Endothelial cell of umbilical vein (primary cell): ENCODE data around the gene OOSP4B. TPM values are rescaled to one million over a fixed set of nuclear protein-coding genes. Genes with fewer than 3 reads are reported as not detected.
A peak's percentile ranks its signal among the peaks of the same experiment; 100 is the strongest.

Source experiments
- Bru-seq: library from RNA; stranded (reverse); fragments of 400-500 nt; gene quantifications from one replicate; lab custom pipeline; 2021; lab: Mats Ljungman, UMichigan
- BruChase-seq, 2 experiments: library from RNA; stranded (reverse); fragments of 400-500 nt; gene quantifications; one replicate each; lab custom pipeline; 2021; lab: Mats Ljungman, UMichigan
- BruUV-seq: library from RNA; stranded (reverse); fragments of 400-500 nt; replicated peaks from 2 replicates; lab custom pipeline; 2021; lab: Mats Ljungman, UMichigan
- CTCF ChIA-PET: fragments of 300-600, 350-600 bp; sonication (Branson Sonifier 250); formaldehyde crosslinking; loops from one replicate; lab custom pipeline; 2021; ENCODE audit warnings: antibody characterized with exemption, inconsistent platforms; lab: Charles Lee
- POLR2A ChIA-PET: fragments of 300-600, 350-600 bp; sonication (Branson Sonifier 250); formaldehyde crosslinking; loops from one replicate; lab custom pipeline; 2021; ENCODE audit warnings: antibody characterized with exemption, inconsistent platforms; lab: Charles Lee
- DNase-seq: peaks from one replicate; pipeline ENCODE4 v3.0.0-alpha.2; 2011; ENCODE audit warnings: low read depth, low spot score
- FAIRE-seq: peaks from 2 replicates; lab custom pipeline; 2011; peaks lifted over from hg19 to GRCh38; lab: Jason Lieb, UNC
- H2AFZ ChIP-seq: 2 replicates; pipeline ENCODE4 v1.6.0; 2012; ENCODE audit warnings: low read depth, low read length, control low read depth, inconsistent platforms
- H3K27ac ChIP-seq: 2 replicates; pipeline ENCODE4 v1.5.1; 2011; ENCODE audit warnings: low read depth, mild to moderate bottlenecking, control low read depth, low read length, moderate library complexity; ENCODE audit not compliant: insufficient read depth
- H3K27me3 ChIP-seq, 2 experiments: 2 replicates each; pipeline versions ENCODE4 v1.6.0 to v1.6.1; 2011; ENCODE audit warnings: low read length in 2 of 2, mixed read lengths in 1 of 2; ENCODE audit not compliant: control insufficient read depth in 2 of 2, insufficient read depth in 2 of 2
- H3K36me3 ChIP-seq, 2 experiments: 2 replicates in 1 of 2; 3 replicates in 1 of 2; pipeline ENCODE4 v1.5.1; 2011; ENCODE audit warnings: low read length in 2 of 2, mild to moderate bottlenecking in 1 of 2, moderate library complexity in 1 of 2; ENCODE audit not compliant: control insufficient read depth in 2 of 2, insufficient read depth in 2 of 2; ENCODE audit errors: extremely low read depth in 1 of 2
- H3K4me1 ChIP-seq: 3 replicates; pipeline ENCODE4 v1.5.1; 2011; ENCODE audit warnings: mild to moderate bottlenecking, low read length; ENCODE audit not compliant: control insufficient read depth, insufficient read depth; ENCODE audit errors: extremely low read depth
- H3K4me2 ChIP-seq: 2 replicates; pipeline ENCODE4 v1.6.1; 2011; ENCODE audit warnings: low read length, control low read depth, mixed read lengths; ENCODE audit not compliant: insufficient read depth
- H3K4me3 ChIP-seq, 3 experiments: fragments of 200-600 bp in 1 of 3; sonication (generic), shearing (Covaris generic) in 1 of 3; replicated peaks in 1 of 3; 2 replicates each; pipeline ENCODE4 v1.5.1; 2011 to 2016; ENCODE audit warnings: control low read depth in 3 of 3, low read length in 3 of 3, mild to moderate bottlenecking in 2 of 3, inconsistent platforms in 1 of 3, low read depth in 1 of 3, moderate library complexity in 1 of 3; ENCODE audit not compliant: insufficient read depth in 1 of 3
- H3K79me2 ChIP-seq: 2 replicates; pipeline ENCODE4 v1.6.0; 2012; ENCODE audit warnings: low read length, inconsistent platforms; ENCODE audit not compliant: control insufficient read depth, insufficient read depth
- H3K9ac ChIP-seq: replicated peaks from 2 replicates; pipeline ENCODE3; 2011; ENCODE audit warnings: low read length, control low read depth; ENCODE audit not compliant: insufficient read depth; ENCODE audit errors: extremely low read depth
- H3K9me1 ChIP-seq: replicated peaks from 3 replicates; pipeline ENCODE4 v1.6.0; 2011; ENCODE audit warnings: mild to moderate bottlenecking, low read length; ENCODE audit not compliant: control insufficient read depth, insufficient read depth; ENCODE audit errors: extremely low read depth
- H3K9me3 ChIP-seq: replicated peaks from 2 replicates; pipeline ENCODE4 v1.5.1; 2012; ENCODE audit warnings: low read length, inconsistent platforms; ENCODE audit not compliant: control insufficient read depth, insufficient read depth
- H4K20me1 ChIP-seq: replicated peaks from 2 replicates; pipeline ENCODE3; 2011; ENCODE audit warnings: mild to moderate bottlenecking, low read length; ENCODE audit not compliant: control insufficient read depth, insufficient read depth; ENCODE audit errors: extremely low read depth
- EZH2 ChIP-seq: IDR thresholded peaks from 2 replicates; pipeline ENCODE4 v1.6.1; 2012; ENCODE audit warnings: borderline replicate concordance, low read depth, mild to moderate bottlenecking, moderate library complexity, low read length, inconsistent platforms; ENCODE audit not compliant: severe bottlenecking
- FOS ChIP-seq: IDR thresholded peaks from 2 replicates; pipeline ENCODE4 v1.6.1; 2011; ENCODE audit warnings: mild to moderate bottlenecking, low read length, moderate library complexity, borderline replicate concordance; ENCODE audit not compliant: insufficient read depth
- GATA2 ChIP-seq: IDR thresholded peaks from 2 replicates; pipeline ENCODE4 v1.7.0; 2011; ENCODE audit warnings: low read depth, mild to moderate bottlenecking, moderate library complexity, mixed read lengths, low read length; ENCODE audit not compliant: insufficient read length, insufficient read depth
- JUN ChIP-seq: IDR thresholded peaks from 2 replicates; pipeline ENCODE4 v1.6.1; 2011; ENCODE audit warnings: borderline replicate concordance, low read depth; ENCODE audit not compliant: insufficient read length, insufficient read depth
- MYC ChIP-seq: IDR thresholded peaks from one replicate; pipeline ENCODE4 v1.6.1; 2011; ENCODE audit warnings: mild to moderate bottlenecking, low read depth, low read length
- POLR2A ChIP-seq: IDR thresholded peaks from 2 replicates; pipeline ENCODE4 v1.6.1; 2012; ENCODE audit warnings: low read depth, mild to moderate bottlenecking, control low read depth, low read length
- POLR2AphosphoS5 ChIP-seq: IDR thresholded peaks from 2 replicates; pipeline ENCODE4 v1.6.1; 2012; ENCODE audit warnings: low read depth, mild to moderate bottlenecking, control low read depth, low read length, moderate library complexity; ENCODE audit not compliant: insufficient read depth
- dilution Hi-C: fragments of 300-500 bp; cut with MboI; formaldehyde crosslinking; loops from one replicate; pipeline ENCODE4 v1.15.0; 2019; ENCODE audit warnings: low sequenced_read_pairs; ENCODE audit not compliant: extremely low pct_ligation_motif_present
- intact Hi-C: fragments of 100-400 bp; cut with micrococcal nuclease; formaldehyde crosslinking; loops from one replicate; pipeline ENCODE4 v1.10.0; 2022
- long read RNA-seq: library from polyadenylated mRNA; stranded (forward); transcript quantifications from one replicate; pipeline ENCODE4 v2.0.0, GENCODE V29; 2021
- polyA minus RNA-seq, 3 experiments: library from RNA; depleted of rRNA, polyadenylated mRNA; stranded (reverse); fragments of >200 nt; gene quantifications; 1 replicate in 1 of 3; 2 replicates in 2 of 3; pipeline ENCODE4 v1.2.3, GENCODE V29; 2011
- polyA plus RNA-seq, 4 experiments: library from polyadenylated mRNA; depleted of rRNA in 3 of 4; stranded (reverse) in 3 of 4; unstranded in 1 of 4; fragments of >200 nt; gene quantifications; 2 replicates each; pipeline versions ENCODE4 v1.2.1 to v1.2.3, GENCODE V29; 2011 to 2012; ENCODE audit warnings: missing spikeins in 1 of 4
- total RNA-seq: library from RNA; stranded (reverse); gene quantifications from 2 replicates; pipeline ENCODE4 v1.2.3, GENCODE V29; 2021
- TF ChIP-seq, protein P1 (sequence below): IDR thresholded peaks from 2 replicates; pipeline ENCODE4 v1.6.1; 2011; ENCODE audit not compliant: insufficient read depth, insufficient read length
- TF ChIP-seq, protein P2 (sequence below), 2 donors: IDR thresholded peaks; 1 replicate in 1 of 2; 2 replicates in 1 of 2; pipeline ENCODE4 v1.5.1; 2011; ENCODE audit warnings: low read length in 2 of 2, mild to moderate bottlenecking in 2 of 2, moderate library complexity in 2 of 2, control low read depth in 1 of 2, inconsistent platforms in 1 of 2, low read depth in 1 of 2; ENCODE audit not compliant: insufficient read depth in 1 of 2; ENCODE audit errors: extremely low read depth in 1 of 2

The OOSP4B gene
- not detected in 2 replicates for total RNA-seq
- polyA plus RNA-seq, result not detected in 2 replicates
- not detected in 2 replicates for polyA plus RNA-seq (2011; cell fraction: cytosol; rRNA removed)
- polyA plus RNA-seq (2011; cell fraction: nucleus; rRNA removed), result not detected in 2 replicates
- not detected in 2 replicates for polyA plus RNA-seq (2012)
- polyA minus RNA-seq, result not detected in 2 replicates
- polyA minus RNA-seq (2011; cell fraction: cytosol; rRNA and poly(A)+ RNA removed), result not detected
- not detected in 2 replicates for polyA minus RNA-seq (2011; cell fraction: nucleus; rRNA and poly(A)+ RNA removed)
- Bru-seq, nascent RNA, result not detected
- BruChase-seq, experiment 1, labeled RNA remaining after a 6-hour chase, result percentile 18 among the genes with signal in this experiment
- percentile 10 among the genes with signal in this experiment for BruChase-seq, experiment 2, labeled RNA remaining after a 2-hour chase
- long read RNA-seq, result 0 reads

DNA sequence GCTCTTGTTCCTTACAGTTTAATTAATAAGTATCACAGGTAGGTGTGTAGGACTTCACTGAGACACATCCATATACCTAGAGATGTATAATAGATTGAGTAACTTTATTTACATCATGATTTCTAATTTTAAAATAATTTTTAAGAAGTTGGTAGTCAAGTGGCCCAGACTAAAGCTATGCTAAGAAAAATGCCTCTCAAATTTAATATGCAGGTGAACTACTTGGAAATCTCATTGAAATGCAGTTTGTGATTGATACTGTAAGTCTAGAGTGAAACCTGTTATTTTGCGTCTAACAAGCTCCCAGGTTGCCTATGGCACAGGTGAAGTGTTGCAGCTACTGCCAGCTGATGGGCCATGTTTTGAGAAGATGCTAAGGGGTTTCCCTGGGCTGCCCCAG, at the start of gene OOSP4B:
TSS of gene OOSP4B (plus strand) at position 301 of the 400 bp plus-strand sequence.
- POLR2A ChIA-PET, result no interaction called here
- FAIRE-seq, result no peak
- no TSS peak for BruUV-seq

More for the DNA sequence above, at the start of gene OOSP4B:
- intact Hi-C loops, result no loop called here
- dilution Hi-C loops, result no loop called here
- Histone ChIP-seq H3K27me3 (peaks cover 0 to 3% of the 10 kb centered on the region in 2 experiments), H3K9me1 (no peaks in the 10 kb centered on the region), H3K9me3 (no peaks in the 10 kb centered on the region), H4K20me1 (no peaks in the 10 kb centered on the region), H3K79me2 (no peaks in the 10 kb centered on the region), H3K9ac (no peak within 1 kb of the TSS), H2AFZ (no peak within 1 kb of the TSS), H3K4me1 (no peaks in the 10 kb centered on the region), H3K4me3 (no peak within 1 kb of the TSS), H3K27ac (no peak within 1 kb of the TSS), H3K36me3 (no peaks in the 10 kb centered on the region), H3K4me2 (no peak within 1 kb of the TSS)
- CTCF ChIA-PET, result no interaction called here
- no peak for DNase-seq
- TF ChIP-seq POLR2A (no peak), MYC (no peak), EZH2 (no peak), GATA2 (no peak), POLR2AphosphoS5 (no peak), FOS (no peak), JUN (no peak)
- TF ChIP-seq, protein P1, sequence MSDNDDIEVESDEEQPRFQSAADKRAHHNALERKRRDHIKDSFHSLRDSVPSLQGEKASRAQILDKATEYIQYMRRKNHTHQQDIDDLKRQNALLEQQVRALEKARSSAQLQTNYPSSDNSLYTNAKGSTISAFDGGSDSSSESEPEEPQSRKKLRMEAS, result no peak
- TF ChIP-seq, protein P2, sequence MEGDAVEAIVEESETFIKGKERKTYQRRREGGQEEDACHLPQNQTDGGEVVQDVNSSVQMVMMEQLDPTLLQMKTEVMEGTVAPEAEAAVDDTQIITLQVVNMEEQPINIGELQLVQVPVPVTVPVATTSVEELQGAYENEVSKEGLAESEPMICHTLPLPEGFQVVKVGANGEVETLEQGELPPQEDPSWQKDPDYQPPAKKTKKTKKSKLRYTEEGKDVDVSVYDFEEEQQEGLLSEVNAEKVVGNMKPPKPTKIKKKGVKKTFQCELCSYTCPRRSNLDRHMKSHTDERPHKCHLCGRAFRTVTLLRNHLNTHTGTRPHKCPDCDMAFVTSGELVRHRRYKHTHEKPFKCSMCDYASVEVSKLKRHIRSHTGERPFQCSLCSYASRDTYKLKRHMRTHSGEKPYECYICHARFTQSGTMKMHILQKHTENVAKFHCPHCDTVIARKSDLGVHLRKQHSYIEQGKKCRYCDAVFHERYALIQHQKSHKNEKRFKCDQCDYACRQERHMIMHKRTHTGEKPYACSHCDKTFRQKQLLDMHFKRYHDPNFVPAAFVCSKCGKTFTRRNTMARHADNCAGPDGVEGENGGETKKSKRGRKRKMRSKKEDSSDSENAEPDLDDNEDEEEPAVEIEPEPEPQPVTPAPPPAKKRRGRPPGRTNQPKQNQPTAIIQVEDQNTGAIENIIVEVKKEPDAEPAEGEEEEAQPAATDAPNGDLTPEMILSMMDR (IDR thresholded peaks at IDR 0.05; ENCODE audit: extremely low read depth in 1 of 2, insufficient read depth in 1 of 2, low read depth in 1 of 2, low read length in 2 of 2), result no peak
